ENCODE measurements around the gene LRRC59. TPM values are rescaled to one million over a fixed set of nuclear protein-coding genes. Genes with fewer than 3 reads are reported as not detected.

Gene LRRC59
- total and polyA plus RNA-seq, 2 of the 13 experiments (the other 11 are each of a cell fraction or from before 2014, with no cell fraction given) = 87.3 to 222 TPM

GRCh38 chr17:50397111-50397918, at the start of gene LRRC59 (continued):
- TF ChIP-seq, protein P1, sequence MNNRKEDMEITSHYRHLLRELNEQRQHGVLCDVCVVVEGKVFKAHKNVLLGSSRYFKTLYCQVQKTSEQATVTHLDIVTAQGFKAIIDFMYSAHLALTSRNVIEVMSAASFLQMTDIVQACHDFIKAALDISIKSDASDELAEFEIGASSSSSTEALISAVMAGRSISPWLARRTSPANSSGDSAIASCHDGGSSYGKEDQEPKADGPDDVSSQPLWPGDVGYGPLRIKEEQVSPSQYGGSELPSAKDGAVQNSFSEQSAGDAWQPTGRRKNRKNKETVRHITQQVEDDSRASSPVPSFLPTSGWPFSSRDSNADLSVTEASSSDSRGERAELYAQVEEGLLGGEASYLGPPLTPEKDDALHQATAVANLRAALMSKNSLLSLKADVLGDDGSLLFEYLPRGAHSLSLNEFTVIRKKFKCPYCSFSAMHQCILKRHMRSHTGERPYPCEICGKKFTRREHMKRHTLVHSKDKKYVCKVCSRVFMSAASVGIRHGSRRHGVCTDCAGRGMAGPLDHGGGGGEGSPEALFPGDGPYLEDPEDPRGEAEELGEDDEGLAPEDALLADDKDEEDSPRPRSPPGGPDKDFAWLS (CRISPR knock-in tag; IDR thresholded peaks at IDR 0.05; ENCODE audit: borderline replicate concordance) = 0 out of 2 replicates have a peak, but pooled peaks have one; percentile 60
- TF ChIP-seq NCOA5 (CRISPR knock-in tag; IDR thresholded peaks at IDR 0.05) (no peak), ZNF614 (CRISPR knock-in tag; IDR thresholded peaks at IDR 0.05; ENCODE audit: borderline replicate concordance) (peak; percentile 97), TOPORS (CRISPR knock-in tag; IDR thresholded peaks at IDR 0.05) (peak; percentile 100), FOXA3 (CRISPR knock-in tag; IDR thresholded peaks at IDR 0.05) (peak; percentile 91), TFDP2 (CRISPR knock-in tag; IDR thresholded peaks at IDR 0.05) (peak; percentile 96), ZBTB4 (CRISPR knock-in tag; IDR thresholded peaks at IDR 0.05; ENCODE audit: borderline replicate concordance) (peak; percentile 78; the same call in 1 of the 2 replicates), GATAD2A (CRISPR knock-in tag; IDR thresholded peaks at IDR 0.05) (peak; percentile 94), ZNF101 (CRISPR knock-in tag; IDR thresholded peaks at IDR 0.05; ENCODE audit: borderline replicate concordance, low read depth) (no peak), ZNF431 (CRISPR knock-in tag; IDR thresholded peaks at IDR 0.05; ENCODE audit: borderline replicate concordance, low read depth) (peak; percentile 98), SUZ12 (IDR thresholded peaks at IDR 0.05; ENCODE audit: low read depth, low read length) (no peak), ZSCAN30 (CRISPR knock-in tag; IDR thresholded peaks at IDR 0.05) (no peak), FOXP1 (IDR thresholded peaks at IDR 0.05) (no peak), FOXP1 (CRISPR knock-in tag; IDR thresholded peaks at IDR 0.05) (peak; percentile 23), HOXA7 (CRISPR knock-in tag; IDR thresholded peaks at IDR 0.05) (0 out of 2 replicates have a peak, but pooled peaks have one; percentile 53), ZNF44 (CRISPR knock-in tag; IDR thresholded peaks at IDR 0.05) (peak; percentile 85; the same call in 1 of the 2 replicates), KLF11 (CRISPR knock-in tag; IDR thresholded peaks at IDR 0.05) (peak; percentile 79; the same call in 1 of the 2 replicates), SP1 (IDR thresholded peaks at IDR 0.05) (no peak), SP1 (CRISPR knock-in tag; IDR thresholded peaks at IDR 0.05) (peak; percentile 96), HES4 (CRISPR knock-in tag; IDR thresholded peaks at IDR 0.05; ENCODE audit: borderline replicate concordance) (peak; percentile 99), U2AF1 (optimal IDR thresholded peaks at IDR 0.05; ENCODE audit: low read depth, low read length) (peak; percentile 97), ZNF598 (CRISPR knock-in tag; IDR thresholded peaks at IDR 0.05; ENCODE audit: borderline replicate concordance) (peak; percentile 98), SALL2 (CRISPR knock-in tag; IDR thresholded peaks at IDR 0.05) (peak; percentile 99), SIN3A (IDR thresholded peaks at IDR 0.05; ENCODE audit: borderline replicate concordance, low read depth, low read length) (peak; percentile 98)
- TF ChIP-seq, protein P2, sequence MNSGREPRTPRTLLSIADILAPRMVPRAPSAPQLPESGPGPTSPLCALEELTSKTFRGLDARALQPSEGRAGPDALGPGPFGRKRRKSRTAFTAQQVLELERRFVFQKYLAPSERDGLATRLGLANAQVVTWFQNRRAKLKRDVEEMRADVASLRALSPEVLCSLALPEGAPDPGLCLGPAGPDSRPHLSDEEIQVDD (CRISPR knock-in tag; IDR thresholded peaks at IDR 0.05; ENCODE audit: borderline replicate concordance) = peak; percentile 93

All from HepG2 (cell line).